ENCODE results near the gene BTN3A1. TPM values are rescaled to one million over a fixed set of nuclear protein-coding genes. Genes with fewer than 3 reads are reported as not detected.

The BTN3A1 gene
- total RNA-seq, 4 donors from 2014 or later: 14.4 to 24.6 (median 17.7) TPM

DNA sequence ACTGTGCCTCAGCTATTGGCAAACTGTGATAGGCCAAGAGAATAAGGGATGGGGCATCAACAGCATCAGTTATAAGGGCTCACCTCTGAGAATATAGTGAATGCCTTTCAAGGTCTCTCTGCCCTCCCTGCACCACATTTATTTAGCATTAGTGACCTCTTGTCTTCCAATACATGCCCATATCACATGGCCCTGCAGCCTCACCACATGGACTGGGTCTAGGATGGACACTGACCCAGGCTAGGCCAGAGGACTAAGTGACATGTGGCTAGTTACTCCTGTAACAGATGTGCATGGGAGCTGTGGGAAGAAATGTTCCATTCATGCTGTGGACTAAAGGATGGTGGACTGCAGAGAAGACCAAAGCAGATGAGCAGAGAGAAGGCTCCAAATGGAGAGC, 22.3 kb upstream of the BTN3A1 start:
- ATAC-seq (ENCODE audit: low FRiP score): no peak
- no peak for DNase-seq (ENCODE audit: low spot score)
- TF ChIP-seq, protein P1, sequence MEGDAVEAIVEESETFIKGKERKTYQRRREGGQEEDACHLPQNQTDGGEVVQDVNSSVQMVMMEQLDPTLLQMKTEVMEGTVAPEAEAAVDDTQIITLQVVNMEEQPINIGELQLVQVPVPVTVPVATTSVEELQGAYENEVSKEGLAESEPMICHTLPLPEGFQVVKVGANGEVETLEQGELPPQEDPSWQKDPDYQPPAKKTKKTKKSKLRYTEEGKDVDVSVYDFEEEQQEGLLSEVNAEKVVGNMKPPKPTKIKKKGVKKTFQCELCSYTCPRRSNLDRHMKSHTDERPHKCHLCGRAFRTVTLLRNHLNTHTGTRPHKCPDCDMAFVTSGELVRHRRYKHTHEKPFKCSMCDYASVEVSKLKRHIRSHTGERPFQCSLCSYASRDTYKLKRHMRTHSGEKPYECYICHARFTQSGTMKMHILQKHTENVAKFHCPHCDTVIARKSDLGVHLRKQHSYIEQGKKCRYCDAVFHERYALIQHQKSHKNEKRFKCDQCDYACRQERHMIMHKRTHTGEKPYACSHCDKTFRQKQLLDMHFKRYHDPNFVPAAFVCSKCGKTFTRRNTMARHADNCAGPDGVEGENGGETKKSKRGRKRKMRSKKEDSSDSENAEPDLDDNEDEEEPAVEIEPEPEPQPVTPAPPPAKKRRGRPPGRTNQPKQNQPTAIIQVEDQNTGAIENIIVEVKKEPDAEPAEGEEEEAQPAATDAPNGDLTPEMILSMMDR (IDR thresholded peaks at IDR 0.05): no peak

DNA sequence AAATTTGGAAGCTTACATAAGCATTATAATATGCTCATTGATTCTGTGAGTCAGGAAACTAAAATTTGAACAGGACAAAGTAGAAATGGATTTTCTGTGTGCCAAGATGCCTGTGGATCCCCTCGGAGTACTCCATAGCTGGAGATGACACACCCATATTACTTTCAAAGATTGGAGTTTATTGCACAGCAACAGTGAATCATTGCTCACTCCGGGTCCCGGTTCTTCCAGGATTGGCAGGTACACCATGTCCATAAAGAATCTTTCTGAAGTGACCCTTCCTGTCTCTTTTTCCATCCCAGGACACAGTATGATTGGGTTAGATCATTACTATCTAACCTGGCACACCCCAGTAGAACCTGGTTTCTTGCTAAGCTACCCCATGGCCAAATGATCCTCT, 21.8 kb upstream of the BTN3A1 start:
- TF ChIP-seq, protein P1 (IDR thresholded peaks at IDR 0.05): no peak
- no peak for ATAC-seq (ENCODE audit: low FRiP score)
- DNase-seq (ENCODE audit: low spot score): no peak

DNA sequence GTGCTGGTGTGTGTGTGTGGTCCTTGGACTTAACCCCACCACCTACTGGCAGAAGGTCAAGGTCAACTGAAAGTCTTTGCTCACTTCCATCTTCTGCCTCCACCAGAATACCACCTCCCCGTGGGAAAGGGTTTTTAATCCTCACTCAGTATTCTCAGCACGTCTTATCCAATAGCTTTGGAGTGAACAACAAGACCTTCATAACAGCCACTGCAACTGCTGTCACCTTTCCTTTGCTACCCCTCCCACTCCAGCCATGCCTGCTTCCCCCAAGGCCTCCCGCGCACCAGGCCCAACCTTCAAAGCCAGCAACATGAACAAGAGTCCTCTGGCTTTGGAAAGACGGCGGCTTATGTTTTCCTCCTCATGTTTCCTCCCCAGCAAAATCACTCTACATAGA, 20.0 kb upstream of the BTN3A1 start:
- ATAC-seq (ENCODE audit: low FRiP score): no peak

DNA sequence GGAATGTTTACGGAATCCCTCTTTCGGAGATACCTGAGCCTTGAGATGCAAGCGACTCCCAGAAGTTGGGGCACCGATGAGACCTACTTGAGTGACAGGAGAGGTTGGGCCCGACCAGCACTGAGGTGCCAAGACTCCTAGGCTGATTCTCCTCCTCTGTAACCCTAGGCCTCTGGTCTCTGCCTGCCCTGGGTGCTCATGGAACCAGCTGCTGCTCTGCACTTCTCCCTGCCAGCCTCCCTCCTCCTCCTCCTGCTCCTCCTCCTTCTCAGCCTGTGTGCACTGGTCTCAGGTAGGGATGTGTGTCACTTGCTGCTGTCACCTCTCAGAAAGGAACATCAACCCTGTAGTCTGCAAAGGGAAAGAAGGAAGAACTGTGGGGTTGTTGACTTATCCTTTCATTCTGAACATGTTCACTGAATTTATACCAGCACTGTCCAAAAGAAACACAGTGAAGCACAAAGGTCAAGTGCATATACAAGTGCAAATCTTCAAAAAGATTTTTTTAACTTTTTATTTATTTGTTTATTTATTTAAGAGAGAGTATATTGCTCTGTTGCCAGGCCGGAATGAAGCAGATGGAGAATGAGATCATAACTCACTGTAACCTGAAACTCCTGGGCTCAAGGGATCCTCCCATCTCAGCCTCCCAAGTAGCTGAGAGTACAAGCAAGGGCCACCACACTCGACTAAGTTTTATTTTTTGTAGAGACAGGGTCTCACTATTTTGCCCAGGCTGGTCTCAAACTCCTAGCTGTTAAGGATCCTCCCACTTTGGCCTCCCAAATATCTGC, 18.3 kb upstream of the BTN3A1 start:
- ATAC-seq (ENCODE audit: low FRiP score) (peak; percentile 39), DNase-seq (ENCODE audit: low spot score) (no peak)
- TF ChIP-seq, protein P1 (IDR thresholded peaks at IDR 0.05): no peak

More for the DNA sequence above, 20.0 kb upstream of the BTN3A1 start:
- no peak for DNase-seq (ENCODE audit: low spot score)
- TF ChIP-seq, protein P1 (IDR thresholded peaks at IDR 0.05): no peak

DNA sequence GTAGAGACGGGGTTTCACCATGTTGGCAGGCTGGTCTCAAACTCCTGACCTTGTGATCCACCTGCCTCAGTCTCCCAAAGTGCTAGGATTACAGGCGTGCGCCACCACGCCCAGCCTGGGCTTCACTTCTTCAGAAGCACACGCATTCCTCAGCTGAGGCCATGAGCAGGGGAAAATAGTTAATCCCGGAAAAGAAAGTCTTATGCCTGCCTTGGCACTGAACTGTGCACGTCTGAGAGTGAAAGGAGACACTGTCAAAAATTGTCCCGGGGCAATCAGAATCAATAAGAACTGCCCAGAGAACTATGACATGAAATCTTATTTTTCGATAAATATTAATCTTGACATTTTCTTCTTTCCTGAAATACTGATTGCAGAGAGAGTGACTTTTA, 16.3 kb upstream of the BTN3A1 start:
- no peak for DNase-seq (ENCODE audit: low spot score)
- TF ChIP-seq, protein P1 (IDR thresholded peaks at IDR 0.05): no peak
- ATAC-seq (ENCODE audit: low FRiP score): no peak

DNA sequence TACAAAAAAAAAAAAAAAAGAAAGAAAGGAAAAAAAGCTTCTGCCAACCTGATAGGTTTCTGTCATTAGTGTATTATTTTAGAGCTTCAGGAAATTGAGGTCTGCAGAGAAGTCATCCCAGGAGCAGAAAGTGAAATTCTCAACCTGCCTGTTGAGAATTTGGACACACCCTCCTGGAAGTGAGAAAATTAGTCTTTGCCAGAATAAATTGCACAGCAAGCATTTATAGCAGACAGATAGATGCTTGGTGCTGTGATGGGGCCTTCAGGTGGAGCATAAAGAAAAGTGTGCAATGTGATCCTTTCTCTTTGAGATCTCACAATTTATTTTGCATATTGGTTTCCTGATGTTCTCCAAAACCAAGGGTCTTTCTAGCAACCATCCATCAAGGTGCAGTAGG, 14.5 kb upstream of the BTN3A1 start:
- no peak for DNase-seq (ENCODE audit: low spot score)
- ATAC-seq (ENCODE audit: low FRiP score): no peak
- TF ChIP-seq, protein P1 (IDR thresholded peaks at IDR 0.05): no peak

DNA sequence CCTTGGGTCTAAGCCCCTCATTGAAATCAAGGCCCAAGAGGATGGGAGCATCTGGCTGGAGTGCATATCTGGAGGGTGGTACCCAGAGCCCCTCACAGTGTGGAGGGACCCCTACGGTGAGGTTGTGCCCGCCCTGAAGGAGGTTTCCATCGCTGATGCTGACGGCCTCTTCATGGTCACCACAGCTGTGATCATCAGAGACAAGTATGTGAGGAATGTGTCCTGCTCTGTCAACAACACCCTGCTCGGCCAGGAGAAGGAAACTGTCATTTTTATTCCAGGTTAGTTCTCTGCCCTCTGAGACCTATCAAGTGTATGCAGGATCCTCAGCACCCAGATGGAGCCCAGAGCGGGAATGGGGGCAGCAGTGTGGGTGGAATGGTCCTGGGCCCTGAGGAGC, 14.1 kb upstream of the BTN3A1 start:
- TF ChIP-seq, protein P1 (IDR thresholded peaks at IDR 0.05): no peak
- no peak for ATAC-seq (ENCODE audit: low FRiP score)
- no peak for DNase-seq (ENCODE audit: low spot score)
